IPS-18a (cell line): ENCODE data around the gene USP6.
A peak's percentile ranks its signal among the peaks of the same experiment; 100 is the strongest.

Source experiments
- H3K27ac ChIP-seq: one replicate; pipeline ENCODE4 v1.5.1; 2013; ENCODE audit warnings: low read length
- H3K27me3 ChIP-seq: one replicate; pipeline ENCODE4 v1.6.1; 2013; ENCODE audit warnings: mild to moderate bottlenecking, low read length; ENCODE audit not compliant: control insufficient read depth, insufficient read depth
- H3K36me3 ChIP-seq: one replicate; pipeline ENCODE4 v1.6.1; 2013; ENCODE audit warnings: low read depth, low read length; ENCODE audit not compliant: control insufficient read depth
- H3K4me1 ChIP-seq: one replicate; pipeline ENCODE4 v1.6.1; 2013; ENCODE audit warnings: low read depth, low read length; ENCODE audit not compliant: control insufficient read depth
- H3K4me3 ChIP-seq: one replicate; pipeline ENCODE4 v1.5.1; 2013; ENCODE audit warnings: low read length
- H3K9ac ChIP-seq: one replicate; pipeline ENCODE4 v1.6.1; 2013; ENCODE audit warnings: mild to moderate bottlenecking, low read length, moderate library complexity
- H3K9me3 ChIP-seq: one replicate; pipeline ENCODE4 v1.6.1; 2013; ENCODE audit warnings: low read depth, low read length; ENCODE audit not compliant: control insufficient read depth

The USP6 gene

GRCh38 chr17:5181509-5182305, 65.9 kb downstream of the USP6 start:
- no peak overlapping the region for H3K9ac ChIP-seq
- no peak overlapping the region for H3K4me3 ChIP-seq
- peaks cover 94% of the 10 kb centered on the region for H3K9me3 ChIP-seq
- no peaks in the 10 kb centered on the region for H3K27me3 ChIP-seq
- peaks cover 12% of the 10 kb centered on the region for H3K36me3 ChIP-seq
- no peak overlapping the region for H3K27ac ChIP-seq
- H3K4me1 ChIP-seq, result no peaks in the 10 kb centered on the region

DNA sequence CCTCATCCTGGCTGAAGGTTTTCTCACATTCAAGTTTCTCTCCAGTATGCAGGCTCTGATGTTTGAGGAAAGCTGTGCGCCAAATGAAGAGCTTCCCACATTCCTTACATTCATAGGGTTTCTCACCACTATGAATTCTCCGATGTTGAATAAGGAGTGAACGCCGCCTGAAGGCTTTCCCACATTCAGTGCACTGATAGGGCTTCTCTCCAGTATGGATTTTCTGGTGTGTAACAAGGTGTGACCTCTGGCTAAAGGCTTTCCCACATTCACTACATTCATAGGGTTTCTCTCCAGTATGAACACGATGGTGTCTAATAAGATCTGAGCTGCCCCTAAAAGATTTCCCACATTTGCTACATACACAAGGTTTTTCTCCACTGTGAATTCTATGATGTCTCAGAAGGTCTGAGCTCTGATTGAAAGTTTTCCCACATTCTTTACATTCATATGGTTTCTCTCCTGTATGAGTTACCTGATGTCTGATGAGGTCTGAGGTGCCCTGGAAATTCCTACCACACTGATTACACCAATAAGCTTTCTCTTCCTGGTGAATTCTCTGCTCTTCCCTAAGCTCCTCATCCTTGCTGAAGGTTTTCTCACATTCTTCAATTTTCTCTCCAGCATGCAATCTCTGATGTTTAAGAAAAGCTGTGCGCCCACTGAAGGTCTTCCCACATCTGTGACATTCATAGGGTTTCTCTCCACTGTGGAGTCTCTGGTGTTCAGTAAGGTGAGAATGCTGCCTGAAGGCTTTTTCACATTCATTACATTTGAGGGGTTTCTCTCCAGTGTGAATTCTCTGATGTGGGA, 67.0 kb downstream of the USP6 start:
- Histone ChIP-seq H3K27me3 (no peaks in the 10 kb centered on the region), H3K9me3 (peaks cover 98% of the 10 kb centered on the region), H3K4me1 (no peaks in the 10 kb centered on the region), H3K27ac (no peak overlapping the region), H3K36me3 (peaks cover 12% of the 10 kb centered on the region), H3K4me3 (no peak overlapping the region), H3K9ac (no peak overlapping the region)

GRCh38 chr17:5183410-5183793, 67.6 kb downstream of the USP6 start:
- Histone ChIP-seq H3K9me3 (peaks cover 99% of the 10 kb centered on the region), H3K9ac (no peak overlapping the region), H3K4me3 (no peak overlapping the region), H3K36me3 (peaks cover 12% of the 10 kb centered on the region), H3K4me1 (no peaks in the 10 kb centered on the region), H3K27ac (no peak overlapping the region), H3K27me3 (no peaks in the 10 kb centered on the region)

GRCh38 chr17:5184288-5184687, 68.5 kb downstream of the USP6 start:
- no peak overlapping the region for H3K27ac ChIP-seq
- H3K4me3 ChIP-seq, result no peak overlapping the region
- peaks cover 12% of the 10 kb centered on the region for H3K36me3 ChIP-seq
- H3K9me3 ChIP-seq, result peaks cover 95% of the 10 kb centered on the region
- H3K27me3 ChIP-seq, result no peaks in the 10 kb centered on the region
- no peaks in the 10 kb centered on the region for H3K4me1 ChIP-seq
- no peak overlapping the region for H3K9ac ChIP-seq

DNA sequence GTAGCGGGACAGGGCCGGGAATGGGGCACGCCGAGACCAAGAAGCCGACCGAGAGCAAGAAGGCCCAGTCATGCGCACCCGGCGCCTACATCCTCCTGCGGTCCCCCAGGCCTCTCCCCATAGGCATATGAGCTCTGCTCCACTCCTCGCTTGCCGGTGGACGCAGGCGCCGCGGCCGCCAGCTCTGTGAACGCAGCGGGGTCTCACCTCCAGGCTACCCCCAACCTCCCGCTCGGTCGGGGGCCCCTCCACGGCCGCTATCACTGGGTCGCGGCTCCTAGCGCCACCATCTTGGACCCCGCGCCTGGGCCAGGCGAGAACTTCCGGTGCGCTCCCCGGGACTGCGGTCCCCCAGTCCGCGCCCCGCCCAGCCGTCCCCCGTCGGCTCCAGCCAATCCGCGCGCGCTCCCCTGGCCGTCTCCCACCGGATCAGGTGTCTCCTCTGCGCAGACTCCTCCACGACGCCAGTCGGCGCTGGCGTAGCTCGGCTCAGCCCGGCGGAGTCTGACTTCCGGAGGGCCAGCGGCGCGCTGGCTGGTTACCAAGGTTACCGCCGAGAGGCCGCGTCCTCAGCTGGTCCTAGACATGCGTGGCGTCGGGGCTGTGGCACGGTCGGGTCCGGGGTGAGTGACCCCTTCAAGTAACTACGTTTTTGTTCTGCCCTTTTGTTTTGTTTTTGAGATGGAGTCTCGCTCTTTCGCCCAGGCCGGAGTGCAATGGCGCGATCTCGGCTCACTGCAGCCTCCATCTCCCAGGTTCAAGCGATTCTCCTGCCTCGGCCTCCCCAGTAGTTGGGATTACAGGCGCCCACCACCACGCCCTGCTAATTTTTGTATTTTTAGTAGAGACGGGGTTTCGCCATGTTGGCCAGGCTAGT, 75.9 kb downstream of the USP6 start, which contains the start of gene ZNF594:
TSS of gene ZNF594 (minus strand) at position 328 of the 877 bp plus-strand sequence. CDS start 7,612 bp downstream, outside the sequence.
- peak within 1 kb of the TSS; percentile 82 for H3K27ac ChIP-seq
- H3K4me3 ChIP-seq, result peak within 1 kb of the TSS; percentile 98
- H3K27me3 ChIP-seq, result no peaks in the 10 kb centered on the region
- peaks cover 5% of the 10 kb centered on the region for H3K4me1 ChIP-seq
- peaks cover 32% of the 10 kb centered on the region for H3K9me3 ChIP-seq
- H3K36me3 ChIP-seq, result peaks cover 4% of the 10 kb centered on the region
- H3K9ac ChIP-seq, result peak within 1 kb of the TSS; percentile 86

- Histone ChIP-seq H3K27me3 (no peaks in the 10 kb centered on the region), H3K36me3 (peaks cover 3% of the 10 kb centered on the region)
Measured at GRCh38 chr17:5194346-5194745, 78.5 kb downstream of the USP6 start.

GRCh38 chr17:5198472-5198871, 82.6 kb downstream of the USP6 start:
- Histone ChIP-seq H3K4me1 (no peaks in the 10 kb centered on the region), H3K36me3 (no peaks in the 10 kb centered on the region), H3K9ac (no peak overlapping the region), H3K27ac (no peak overlapping the region), H3K9me3 (no peaks in the 10 kb centered on the region), H3K27me3 (no peaks in the 10 kb centered on the region), H3K4me3 (no peak overlapping the region)

More at GRCh38 chr17:5194346-5194745, 78.5 kb downstream of the USP6 start:
- Histone ChIP-seq H3K27ac (no peak overlapping the region), H3K9me3 (peaks cover 11% of the 10 kb centered on the region), H3K4me1 (peaks cover 5% of the 10 kb centered on the region), H3K4me3 (no peak overlapping the region), H3K9ac (no peak overlapping the region)

GRCh38 chr17:5200360-5200759, 84.5 kb downstream of the USP6 start:
- Histone ChIP-seq H3K9me3 (no peaks in the 10 kb centered on the region), H3K4me1 (no peaks in the 10 kb centered on the region), H3K4me3 (no peak overlapping the region), H3K27me3 (no peaks in the 10 kb centered on the region), H3K36me3 (no peaks in the 10 kb centered on the region), H3K27ac (no peak overlapping the region), H3K9ac (no peak overlapping the region)

- Histone ChIP-seq H3K27me3 (no peaks in the 10 kb centered on the region), H3K36me3 (no peaks in the 10 kb centered on the region), H3K9me3 (no peaks in the 10 kb centered on the region), H3K4me1 (no peaks in the 10 kb centered on the region), H3K9ac (no peak overlapping the region), H3K27ac (no peak overlapping the region), H3K4me3 (no peak overlapping the region)
Measured at GRCh38 chr17:5201011-5201410, 85.2 kb downstream of the USP6 start.

DNA sequence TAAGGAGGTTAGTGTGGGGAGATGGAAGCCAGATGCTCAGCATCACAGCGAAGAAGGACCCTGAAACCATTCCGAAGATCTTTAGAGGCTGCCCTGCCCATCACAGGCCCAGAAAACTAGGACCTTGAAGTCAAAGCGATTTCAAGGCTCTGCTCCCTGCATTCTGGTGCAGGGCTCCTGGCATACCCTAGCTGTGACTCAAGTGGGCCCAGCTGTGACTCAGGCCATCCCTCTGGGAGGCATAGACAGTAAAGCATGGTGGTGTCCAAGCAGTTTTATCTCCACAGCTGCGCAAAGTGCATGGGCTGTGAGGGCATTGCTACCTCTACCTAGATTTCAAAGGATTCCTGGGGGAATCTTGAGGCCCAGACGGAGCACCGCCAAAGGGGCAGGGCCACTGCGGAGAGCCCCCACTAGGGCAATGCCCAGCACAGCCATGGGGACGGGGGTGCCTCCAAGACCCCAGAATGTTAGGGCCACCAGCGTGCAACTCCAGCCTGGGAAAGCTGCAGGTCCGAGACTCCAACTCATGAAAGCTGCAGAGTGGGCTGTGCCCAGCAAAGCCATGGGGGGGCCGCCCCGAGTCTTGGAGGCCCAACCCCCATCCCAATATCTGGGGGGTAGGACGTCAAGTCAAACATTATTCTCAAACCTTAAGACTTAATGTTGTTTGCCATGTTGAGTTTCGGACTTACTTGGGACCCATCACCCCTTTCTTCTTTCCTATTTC, 87.5 kb downstream of the USP6 start:
- no peak overlapping the region for H3K27ac ChIP-seq
- H3K4me1 ChIP-seq, result no peaks in the 10 kb centered on the region
- H3K36me3 ChIP-seq, result no peaks in the 10 kb centered on the region
- H3K9me3 ChIP-seq, result no peaks in the 10 kb centered on the region
- H3K9ac ChIP-seq, result no peak overlapping the region
- no peaks in the 10 kb centered on the region for H3K27me3 ChIP-seq
- no peak overlapping the region for H3K4me3 ChIP-seq
